Measurements from ENCODE around the gene NAALADL2. TPM values are rescaled to one million over a fixed set of nuclear protein-coding genes. Genes with fewer than 3 reads are reported as not detected.

Gene NAALADL2
- total and polyA plus RNA-seq, 2 of the 4 experiments (the other 2 are of a cell fraction) = 3.8 to 19.2 TPM

GRCh38 chr3:175179055-175179454 is 319.9 kb downstream of the NAALADL2 start:
- Histone ChIP-seq H3K14ac (replicated peaks; ENCODE audit: low read depth, low read length) (no peak overlapping the region), H3K9me3 (ENCODE audit: control insufficient read depth, insufficient read depth, low read length) (no peaks in the 10 kb centered on the region), H2AFZ (replicated peaks; ENCODE audit: low read length, poor library complexity) (no peak overlapping the region), H2AK9ac (replicated peaks; ENCODE audit: low read depth, low read length, poor library complexity) (no peak overlapping the region), H2BK120ac (ENCODE audit: low read depth, low read length) (no peak overlapping the region), H3K36me3 (ENCODE audit: control insufficient read depth, insufficient read depth, low read length) (no peaks in the 10 kb centered on the region), H2AK5ac (ENCODE audit: low read depth, low read length) (no peak overlapping the region), H2BK15ac (ENCODE audit: low read depth, low read length) (no peak overlapping the region), H3K27ac (ENCODE audit: insufficient read depth, low read length) (no peak overlapping the region), H3K27me3 (ENCODE audit: control insufficient read depth, insufficient read depth, low read length) (no peaks in the 10 kb centered on the region), H4K20me1 (ENCODE audit: insufficient read depth, low read length) (no peaks in the 10 kb centered on the region), H3K4me1 (ENCODE audit: control insufficient read depth, insufficient read depth, low read length) (peaks cover 2% of the 10 kb centered on the region; the same call in 1 of the 2 replicates), H3K18ac (ENCODE audit: low read depth, low read length) (no peak overlapping the region), H4K91ac (ENCODE audit: insufficient read depth, low read depth, low read length) (no peak overlapping the region), H3K23ac (ENCODE audit: low read depth, low read length) (no peak overlapping the region), H3K4me3 (ENCODE audit: insufficient read depth, low read depth, low read length) (no peak overlapping the region), H3K4ac (ENCODE audit: low read depth, low read length) (no peak overlapping the region), H3K4me2 (ENCODE audit: low read depth, low read length) (no peak overlapping the region), H3K9me1 (ENCODE audit: insufficient read depth, low read length) (no peaks in the 10 kb centered on the region), H4K8ac (ENCODE audit: low read depth in 2 of 2, low read length in 2 of 2) (no peak overlapping the region), H2BK5ac (ENCODE audit: low read depth, low read length, poor library complexity, severe bottlenecking) (no peak overlapping the region), H3K56ac (ENCODE audit: extremely low read depth, insufficient read depth, low read length) (no peak overlapping the region), H3K9ac (ENCODE audit: low read depth, low read length) (no peak overlapping the region), H4K5ac (ENCODE audit: low read depth, low read length) (no peak overlapping the region), H3K79me1 (ENCODE audit: low read depth in 1 of 2, low read length in 2 of 2) (no peaks in the 10 kb centered on the region), H2BK20ac (ENCODE audit: low read depth, low read length) (no peak overlapping the region)
- dilution Hi-C loops (cut with HindIII; ENCODE audit: low sequenced_read_pairs, unreplicated experiment) = no loop called here
- WGBS, 2 experiments (ENCODE audit: extremely low coverage in 2 of 2, insufficient read length in 1 of 2) = no CpG with 5 or more reads among the region's 1 CpG
- CTCF ChIA-PET = no interaction called here
- POLR2A ChIA-PET (ENCODE audit: unreplicated experiment) = interaction anchor here (1.0 kb wide), 1 partner anchor 739 kb away, joined by 3 read pairs; no protein-coding TSS in a partner anchor
- DNase-seq = peak; percentile 20
- TF ChIP-seq RAD21 (IDR thresholded peaks at IDR 0.05; ENCODE audit: low read length) (no peak), CEBPB (IDR thresholded peaks at IDR 0.05; ENCODE audit: low read depth, low read length) (no peak), USF2 (IDR thresholded peaks at IDR 0.05; ENCODE audit: low read depth, low read length) (no peak), CHD1 (IDR thresholded peaks at IDR 0.05; ENCODE audit: low read depth, low read length) (no peak), RFX5 (IDR thresholded peaks at IDR 0.05; ENCODE audit: low read depth, low read length) (no peak), MAFK (IDR thresholded peaks at IDR 0.05; ENCODE audit: low read depth, low read length) (no peak), CTCF (conservative IDR thresholded peaks at IDR 0.05; ENCODE audit: low read depth, low read length) (no peak), POLR2A (IDR thresholded peaks at IDR 0.05; ENCODE audit: low read depth, low read length) (no peak), MAZ (IDR thresholded peaks at IDR 0.05; ENCODE audit: borderline replicate concordance, low read depth, low read length) (no peak)
- intact Hi-C loops (cut with micrococcal nuclease) = no loop called here
- in situ Hi-C loops (cut with MboI; ENCODE audit: low sequenced_read_pairs) = no loop called here
- no TSS peak for BruUV-seq (replicated peaks)
- ATAC-seq (ENCODE audit: low read depth) = no peak; the same call in 1 of the 2 replicates

Data from IMR-90 (cell line).